GM12873 (cell line): ENCODE data around the gene SGPP1.

Experiments
- TF ChIP-seq, protein P1 (sequence below): IDR thresholded peaks from 2 replicates; pipeline ENCODE4 v1.5.1; 2012; ENCODE audit warnings: low read depth, mild to moderate bottlenecking, moderate library complexity, low read length, control low read depth; ENCODE audit not compliant: insufficient read depth; ENCODE audit errors: missing control alignments

SGPP1 gene

GRCh38 chr14:63761351-63762117 is 33.7 kb upstream of the SGPP1 start:
- TF ChIP-seq, protein P1, sequence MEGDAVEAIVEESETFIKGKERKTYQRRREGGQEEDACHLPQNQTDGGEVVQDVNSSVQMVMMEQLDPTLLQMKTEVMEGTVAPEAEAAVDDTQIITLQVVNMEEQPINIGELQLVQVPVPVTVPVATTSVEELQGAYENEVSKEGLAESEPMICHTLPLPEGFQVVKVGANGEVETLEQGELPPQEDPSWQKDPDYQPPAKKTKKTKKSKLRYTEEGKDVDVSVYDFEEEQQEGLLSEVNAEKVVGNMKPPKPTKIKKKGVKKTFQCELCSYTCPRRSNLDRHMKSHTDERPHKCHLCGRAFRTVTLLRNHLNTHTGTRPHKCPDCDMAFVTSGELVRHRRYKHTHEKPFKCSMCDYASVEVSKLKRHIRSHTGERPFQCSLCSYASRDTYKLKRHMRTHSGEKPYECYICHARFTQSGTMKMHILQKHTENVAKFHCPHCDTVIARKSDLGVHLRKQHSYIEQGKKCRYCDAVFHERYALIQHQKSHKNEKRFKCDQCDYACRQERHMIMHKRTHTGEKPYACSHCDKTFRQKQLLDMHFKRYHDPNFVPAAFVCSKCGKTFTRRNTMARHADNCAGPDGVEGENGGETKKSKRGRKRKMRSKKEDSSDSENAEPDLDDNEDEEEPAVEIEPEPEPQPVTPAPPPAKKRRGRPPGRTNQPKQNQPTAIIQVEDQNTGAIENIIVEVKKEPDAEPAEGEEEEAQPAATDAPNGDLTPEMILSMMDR, result no peak

GRCh38 chr14:63760014-63760413 is 32.1 kb upstream of the SGPP1 start:
- TF ChIP-seq, protein P1, result no peak

DNA sequence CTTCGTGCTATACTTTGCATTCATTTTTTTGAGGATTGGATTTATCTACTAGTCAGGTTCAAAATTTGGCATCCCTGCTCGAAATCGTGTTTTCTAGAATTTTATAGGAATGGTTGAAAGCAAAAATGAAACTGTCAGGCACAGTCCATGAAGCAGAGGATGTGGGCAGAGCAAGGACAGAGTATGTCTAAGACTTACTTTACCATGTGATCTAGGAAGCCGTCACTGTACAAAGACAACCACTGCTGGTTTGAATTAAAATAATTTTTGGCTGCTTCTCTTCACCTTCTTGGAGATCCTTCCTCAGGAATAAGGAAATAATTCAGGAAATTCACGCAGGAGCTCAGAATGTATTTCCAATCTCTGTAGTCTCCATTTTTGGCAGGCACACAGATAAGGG is 31.6 kb upstream of the SGPP1 start:
- TF ChIP-seq, protein P1, result no peak

GRCh38 chr14:63757211-63757610 is 29.3 kb upstream of the SGPP1 start:
- TF ChIP-seq, protein P1, result no peak

GRCh38 chr14:63752449-63753169 is 24.7 kb upstream of the SGPP1 start:
- TF ChIP-seq, protein P1, result no peak

- TF ChIP-seq, protein P1, result no peak
These were observed 20.0 kb upstream of the SGPP1 start for GRCh38 chr14:63747846-63748245.

DNA sequence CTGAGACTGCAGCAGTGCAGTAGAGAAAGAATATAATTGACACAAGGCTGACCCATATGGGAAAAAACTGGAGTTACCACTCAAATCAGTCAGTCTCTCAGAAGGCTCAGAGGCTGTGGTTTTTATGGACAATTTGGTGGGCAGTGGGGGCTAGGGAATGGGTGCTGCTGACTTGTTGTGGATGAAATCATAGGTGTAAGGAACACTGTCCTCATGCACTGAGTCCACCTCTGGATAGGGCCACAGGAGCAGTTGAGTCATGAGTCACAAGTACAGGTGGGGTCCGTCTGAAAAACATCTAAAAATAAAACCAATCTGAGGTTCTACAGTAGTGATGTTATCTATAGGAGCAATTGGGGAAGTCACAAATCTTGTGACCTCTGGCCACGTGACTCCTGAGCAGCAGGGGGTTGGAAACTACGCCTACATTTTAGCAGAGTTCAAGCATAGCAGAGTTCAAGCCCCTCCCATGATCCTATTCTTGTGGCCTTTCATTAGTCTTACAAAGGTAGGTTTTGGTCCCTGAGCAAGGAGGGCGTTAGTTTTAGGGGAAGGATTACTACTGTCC is 18.1 kb upstream of the SGPP1 start:
- TF ChIP-seq, protein P1, result no peak
